GM18508 (cell line): Measurements from ENCODE around the gene PHKA2.
"Not testable (repeated sequence)": the region's sequence is repeated elsewhere in the genome, so short reads cannot be mapped to it uniquely, and the experiment has no call there.

Experiments
- ATAC-seq: cut with Tn5 transposase; IDR thresholded peaks from one replicate; pipeline ENCODE4 v1.9.1; 2021; ENCODE audit warnings: moderate number of reproducible peaks; ENCODE audit not compliant: insufficient read depth, unreplicated experiment

PHKA2 gene, protein sequence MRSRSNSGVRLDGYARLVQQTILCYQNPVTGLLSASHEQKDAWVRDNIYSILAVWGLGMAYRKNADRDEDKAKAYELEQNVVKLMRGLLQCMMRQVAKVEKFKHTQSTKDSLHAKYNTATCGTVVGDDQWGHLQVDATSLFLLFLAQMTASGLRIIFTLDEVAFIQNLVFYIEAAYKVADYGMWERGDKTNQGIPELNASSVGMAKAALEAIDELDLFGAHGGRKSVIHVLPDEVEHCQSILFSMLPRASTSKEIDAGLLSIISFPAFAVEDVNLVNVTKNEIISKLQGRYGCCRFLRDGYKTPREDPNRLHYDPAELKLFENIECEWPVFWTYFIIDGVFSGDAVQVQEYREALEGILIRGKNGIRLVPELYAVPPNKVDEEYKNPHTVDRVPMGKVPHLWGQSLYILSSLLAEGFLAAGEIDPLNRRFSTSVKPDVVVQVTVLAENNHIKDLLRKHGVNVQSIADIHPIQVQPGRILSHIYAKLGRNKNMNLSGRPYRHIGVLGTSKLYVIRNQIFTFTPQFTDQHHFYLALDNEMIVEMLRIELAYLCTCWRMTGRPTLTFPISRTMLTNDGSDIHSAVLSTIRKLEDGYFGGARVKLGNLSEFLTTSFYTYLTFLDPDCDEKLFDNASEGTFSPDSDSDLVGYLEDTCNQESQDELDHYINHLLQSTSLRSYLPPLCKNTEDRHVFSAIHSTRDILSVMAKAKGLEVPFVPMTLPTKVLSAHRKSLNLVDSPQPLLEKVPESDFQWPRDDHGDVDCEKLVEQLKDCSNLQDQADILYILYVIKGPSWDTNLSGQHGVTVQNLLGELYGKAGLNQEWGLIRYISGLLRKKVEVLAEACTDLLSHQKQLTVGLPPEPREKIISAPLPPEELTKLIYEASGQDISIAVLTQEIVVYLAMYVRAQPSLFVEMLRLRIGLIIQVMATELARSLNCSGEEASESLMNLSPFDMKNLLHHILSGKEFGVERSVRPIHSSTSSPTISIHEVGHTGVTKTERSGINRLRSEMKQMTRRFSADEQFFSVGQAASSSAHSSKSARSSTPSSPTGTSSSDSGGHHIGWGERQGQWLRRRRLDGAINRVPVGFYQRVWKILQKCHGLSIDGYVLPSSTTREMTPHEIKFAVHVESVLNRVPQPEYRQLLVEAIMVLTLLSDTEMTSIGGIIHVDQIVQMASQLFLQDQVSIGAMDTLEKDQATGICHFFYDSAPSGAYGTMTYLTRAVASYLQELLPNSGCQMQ

DNA sequence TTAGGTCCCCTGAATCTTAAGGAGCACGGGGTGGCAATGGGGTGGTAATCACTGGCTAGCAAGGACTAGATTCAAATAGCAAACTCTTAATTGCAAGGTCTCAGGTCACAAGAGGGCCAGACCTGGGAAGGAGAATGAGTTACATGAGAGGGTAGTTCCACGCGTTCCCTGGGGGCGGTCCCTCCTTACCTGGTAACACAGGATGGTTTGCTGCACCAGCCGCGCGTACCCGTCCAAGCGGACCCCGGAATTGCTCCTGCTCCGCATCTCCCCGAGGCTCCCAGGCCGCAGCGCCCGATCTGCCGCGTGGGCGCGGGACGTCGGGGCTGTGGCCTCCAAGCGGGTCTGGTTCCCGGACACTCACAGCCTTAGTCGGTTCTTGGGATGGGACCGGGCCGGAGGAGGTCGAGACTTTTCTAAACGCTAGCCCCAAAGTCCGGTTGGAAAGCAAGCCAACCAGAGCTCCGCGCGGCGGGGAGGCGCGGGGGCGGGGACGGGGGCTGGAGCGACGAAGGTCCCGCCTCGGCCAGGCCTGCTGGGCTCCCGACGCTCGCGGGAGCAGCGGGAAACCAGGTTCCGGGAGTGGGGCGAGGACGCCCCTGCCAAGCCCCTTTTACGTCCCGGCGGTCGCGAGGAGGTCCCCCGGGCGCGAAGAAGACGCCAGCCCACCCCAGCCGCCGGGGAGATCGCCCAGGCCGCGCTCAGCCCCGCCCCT, at the start of gene PHKA2:
Gene PHKA2, minus strand, starts transcription at position 449 of the 715 bp plus-strand sequence. Its CDS starts 182 bp downstream, at position 267.
- peak; percentile 14 for ATAC-seq

DNA sequence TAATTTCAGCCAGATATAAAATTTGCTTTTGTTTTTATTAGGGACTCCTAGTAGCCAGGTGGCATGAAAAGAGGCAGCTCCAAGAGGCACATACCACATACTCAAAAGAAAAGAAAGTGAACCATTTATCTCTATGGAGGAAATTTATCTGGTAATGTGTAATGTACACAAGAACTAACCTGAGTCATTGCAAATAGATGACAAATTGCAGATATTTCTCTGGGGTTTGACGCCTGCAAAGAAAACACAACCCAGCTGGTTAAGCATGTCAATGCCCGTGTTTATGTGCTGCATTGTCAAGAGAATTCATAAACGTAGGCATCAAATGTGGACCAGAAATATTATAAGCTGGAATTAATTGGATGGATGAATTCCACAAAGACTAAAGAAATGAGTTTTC, 46.9 kb upstream of the PHKA2 start:
- ATAC-seq: no peak

DNA sequence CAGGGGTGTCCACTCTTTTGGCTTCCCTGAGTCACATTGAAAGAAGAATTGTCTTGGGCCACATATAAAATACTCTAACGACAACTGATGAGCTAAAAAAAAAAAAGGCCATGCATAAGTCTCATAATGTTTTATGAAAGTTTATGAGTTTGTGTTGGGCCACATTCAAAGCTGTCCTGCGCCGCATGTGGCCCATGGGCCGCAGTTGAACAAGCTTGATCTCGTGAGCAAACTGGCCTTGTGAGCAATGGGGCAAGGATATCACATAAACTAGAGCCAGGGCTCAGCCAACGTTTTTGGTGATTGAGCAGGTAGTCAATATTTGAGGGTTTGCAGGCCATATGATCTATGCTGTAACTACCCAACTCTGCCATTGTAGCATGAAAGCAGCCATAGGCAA, 44.6 kb upstream of the PHKA2 start:
- no peak for ATAC-seq

DNA sequence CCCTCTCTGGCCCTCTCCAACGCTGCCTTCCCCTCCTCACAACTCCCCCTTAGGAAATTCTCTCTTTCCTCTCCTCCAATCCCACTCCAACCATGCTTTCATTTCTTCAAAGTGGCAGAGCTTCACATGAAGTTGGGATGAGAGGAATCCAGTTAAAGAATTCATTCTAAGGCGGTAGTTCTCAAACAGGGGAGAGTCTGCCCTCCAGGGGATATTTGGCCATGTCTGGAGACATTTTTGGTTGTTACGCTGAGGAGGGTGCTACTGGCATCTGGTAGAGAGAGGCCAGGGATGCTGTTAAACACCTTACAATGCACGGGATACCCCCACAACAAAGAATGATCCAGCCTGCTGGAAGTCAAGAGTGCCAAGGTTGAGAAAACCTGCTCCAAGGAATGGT, 40.5 kb upstream of the PHKA2 start:
- no peak for ATAC-seq

DNA sequence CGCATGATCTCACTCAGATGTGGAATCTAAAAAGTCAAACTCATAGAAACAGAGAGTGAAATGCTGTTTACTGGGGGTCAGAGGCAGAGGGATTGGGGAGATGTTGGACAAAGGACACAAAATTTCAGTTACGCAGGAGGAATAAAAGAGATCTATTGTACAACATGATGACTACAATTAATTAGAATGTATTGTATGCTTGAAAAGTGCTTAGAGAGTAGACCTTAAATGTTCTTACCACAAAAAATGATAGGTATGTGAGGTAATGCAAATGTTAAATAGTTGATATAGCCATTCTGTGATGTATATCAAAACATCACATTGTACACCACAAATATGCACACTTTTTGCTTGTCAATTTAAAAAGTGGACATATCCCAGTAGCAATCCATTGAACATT, 36.1 kb upstream of the PHKA2 start:
- ATAC-seq: no peak

DNA sequence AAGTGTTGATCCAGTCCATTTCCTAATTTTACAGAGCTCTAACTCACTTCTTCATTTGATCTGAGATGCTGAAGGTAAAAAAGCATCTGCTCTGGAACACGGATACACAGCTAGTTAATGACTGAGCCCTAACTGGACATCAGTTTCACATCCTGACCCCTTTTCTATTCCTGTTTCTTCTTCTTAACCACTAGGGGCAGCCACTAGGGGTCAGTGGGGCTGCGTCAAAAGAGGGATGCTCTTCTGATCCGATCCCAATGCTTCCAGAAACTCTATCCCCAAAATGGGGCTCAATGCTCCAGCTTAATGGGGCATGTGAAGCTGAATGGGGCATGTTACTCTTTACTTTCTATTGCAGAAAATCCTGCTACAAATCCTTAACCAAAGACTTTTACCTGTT, 33.4 kb upstream of the PHKA2 start:
- ATAC-seq: no peak

DNA sequence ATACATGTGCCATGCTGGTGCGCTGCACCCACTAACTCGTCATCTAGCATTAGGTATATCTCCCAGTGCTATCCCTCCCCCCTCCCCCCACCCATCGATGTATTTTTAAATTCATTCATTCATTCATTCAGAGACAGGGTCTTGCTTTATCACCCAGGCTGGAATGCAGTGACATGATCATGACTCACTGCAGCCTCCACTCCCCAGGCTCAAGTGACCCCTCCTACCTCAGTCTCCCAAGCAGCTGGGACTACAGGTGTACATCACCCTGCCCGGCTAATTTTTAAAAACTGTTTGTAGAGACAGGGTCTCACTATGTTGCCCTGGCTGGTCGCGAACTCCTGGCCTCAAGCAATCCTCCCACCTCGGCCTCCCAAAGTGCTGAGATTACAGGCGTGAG, 32.7 kb upstream of the PHKA2 start:
- ATAC-seq: not testable (repeated sequence)

DNA sequence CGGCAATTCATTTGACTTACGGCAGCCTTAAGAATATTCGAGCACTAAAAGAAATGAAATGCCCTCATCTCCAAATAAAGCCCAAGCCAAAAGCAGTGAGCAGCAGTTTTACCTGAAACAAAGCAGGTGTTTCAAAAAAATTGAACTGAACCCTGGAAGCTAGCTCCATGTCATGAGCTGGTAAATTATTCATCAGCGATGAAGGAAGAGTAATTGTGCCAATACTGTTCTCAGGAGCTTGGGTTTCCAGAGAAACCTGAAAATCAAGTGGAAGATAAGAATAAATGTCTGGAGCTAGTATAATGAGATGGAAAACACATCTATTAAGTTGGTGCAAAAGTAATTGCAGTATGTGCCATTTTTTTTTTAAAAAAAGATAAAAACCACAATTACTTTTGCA, 24.0 kb upstream of the PHKA2 start:
- ATAC-seq: no peak

DNA sequence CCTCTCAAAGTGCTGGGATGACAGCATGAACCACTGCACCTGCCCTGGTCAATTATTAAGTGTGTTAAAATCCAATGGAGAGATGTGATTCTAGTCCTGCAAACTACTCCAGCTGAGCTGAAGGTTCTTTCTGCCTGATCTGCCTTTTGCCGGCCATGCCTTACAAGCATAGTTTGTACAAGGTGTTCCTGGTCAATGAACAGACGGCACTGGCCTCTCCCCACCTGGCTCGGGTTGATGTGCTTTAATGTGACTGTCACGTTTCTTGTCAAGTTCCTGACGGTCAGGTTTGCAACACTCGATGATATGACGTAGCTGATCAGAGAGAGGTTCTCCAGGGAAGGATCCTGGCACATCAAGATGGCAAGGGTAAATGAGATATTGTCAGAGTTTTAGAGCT, 23.1 kb upstream of the PHKA2 start:
- no peak for ATAC-seq

DNA sequence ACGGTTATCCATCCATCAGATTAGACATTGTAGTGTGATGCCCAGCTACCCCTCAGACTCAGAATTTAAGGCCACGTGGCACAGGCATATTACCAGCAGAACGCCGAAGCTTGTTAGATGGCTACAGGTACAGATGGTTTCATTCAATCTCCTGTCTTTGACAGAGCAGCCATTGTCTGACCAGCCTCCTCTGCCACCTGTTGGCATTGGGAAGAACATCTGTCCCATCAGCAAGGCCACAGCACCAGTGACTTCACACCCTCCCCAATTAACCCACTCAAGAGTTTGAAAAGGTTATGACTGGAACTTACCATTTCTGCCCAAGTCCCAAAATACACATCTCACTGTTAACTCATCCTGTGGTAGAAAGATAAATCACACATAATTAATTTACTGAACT, 22.0 kb upstream of the PHKA2 start:
- no peak for ATAC-seq

DNA sequence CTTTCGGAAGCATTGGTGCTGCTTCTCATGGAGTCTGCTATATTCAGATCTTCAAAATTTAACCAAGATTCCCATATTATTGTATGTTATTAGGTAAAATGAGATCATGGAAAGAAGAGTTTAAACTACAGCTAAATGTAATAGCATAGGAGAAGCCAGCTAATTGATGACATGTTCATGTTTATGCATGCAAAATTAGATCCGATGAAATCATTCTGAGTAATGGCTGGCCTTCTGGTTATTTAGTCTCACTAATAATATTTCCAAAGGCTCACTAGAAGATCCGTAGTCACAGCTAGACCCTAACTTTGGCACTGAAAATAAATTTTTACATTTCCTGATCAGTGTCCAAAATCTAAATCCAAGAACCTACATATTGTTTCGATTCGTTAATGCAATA, 19.8 kb upstream of the PHKA2 start:
- ATAC-seq: no peak

DNA sequence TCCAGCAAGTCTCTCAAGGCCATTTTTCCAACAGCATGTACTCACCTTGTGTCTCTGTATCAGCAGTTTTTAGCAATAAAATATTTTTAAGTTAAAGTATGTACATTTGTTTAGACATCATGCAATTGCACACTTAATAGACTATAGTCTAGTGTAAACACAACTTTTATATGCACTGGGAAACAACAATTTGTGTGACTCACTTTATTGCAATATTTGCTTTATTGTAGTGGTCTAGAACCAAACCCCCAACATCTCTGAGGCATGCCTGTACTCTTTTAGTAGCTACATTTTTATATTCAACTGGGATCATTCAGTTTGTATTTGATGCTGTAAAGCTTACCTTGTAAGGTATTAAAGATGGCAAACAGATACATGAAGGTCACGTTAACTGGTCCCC, 14.7 kb upstream of the PHKA2 start:
- no peak for ATAC-seq

DNA sequence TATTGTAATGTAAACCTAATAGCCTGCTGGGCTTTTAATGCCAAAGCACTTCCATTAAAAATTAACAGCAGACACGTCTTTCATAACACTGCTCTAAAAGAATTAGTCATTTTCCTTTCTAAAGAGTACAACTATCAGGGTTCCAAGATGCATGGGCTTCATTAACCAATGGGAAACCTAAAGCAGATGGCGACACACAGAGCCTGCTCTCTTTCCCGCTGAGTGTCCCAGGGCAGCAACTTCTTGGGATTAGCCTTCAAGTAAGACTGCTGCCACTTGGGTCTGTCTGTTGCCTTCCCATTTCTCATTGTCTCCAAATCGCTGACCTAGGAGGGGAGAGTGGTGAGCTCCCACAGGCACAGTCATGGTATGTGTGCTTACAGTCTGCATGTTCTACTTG, 14.0 kb upstream of the PHKA2 start:
- ATAC-seq: no peak

DNA sequence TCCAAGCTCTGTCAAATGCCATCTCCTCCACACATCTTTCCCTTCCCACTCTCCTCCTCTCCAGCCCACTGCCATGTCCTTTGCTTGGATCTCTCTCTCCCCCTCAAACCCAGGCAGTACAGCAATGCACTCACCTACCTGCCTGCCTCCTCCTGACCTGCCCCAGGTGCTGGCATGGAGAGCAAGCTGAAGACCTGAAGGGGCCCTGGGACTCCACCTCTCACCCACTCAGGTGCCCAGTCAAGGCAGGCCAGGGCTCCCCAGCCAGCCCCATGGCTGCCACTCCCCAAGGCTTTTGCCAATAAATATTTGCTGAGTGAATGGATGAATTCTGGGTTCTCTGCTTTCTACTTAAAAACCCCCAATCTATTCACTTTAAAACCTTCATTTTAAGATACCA, 12.6 kb upstream of the PHKA2 start:
- no peak for ATAC-seq

DNA sequence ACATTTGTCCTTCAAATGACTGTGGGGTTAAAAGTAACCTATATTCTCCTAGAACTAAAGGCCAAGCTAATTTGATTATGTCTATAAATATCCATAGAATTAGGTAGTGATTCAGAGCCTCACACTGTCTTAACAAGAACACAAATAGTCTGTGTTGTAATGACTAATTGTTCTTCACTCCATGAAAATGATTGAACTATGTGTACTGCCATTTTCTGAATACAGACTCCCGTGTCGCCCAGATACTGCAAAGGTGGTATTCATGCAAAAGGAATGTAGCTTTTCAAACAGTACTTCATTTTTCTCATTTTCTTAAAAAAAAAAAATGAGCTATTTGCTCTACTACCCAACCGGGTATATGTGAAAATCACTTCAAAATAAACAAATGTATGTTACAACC, 11.3 kb upstream of the PHKA2 start:
- no peak for ATAC-seq

DNA sequence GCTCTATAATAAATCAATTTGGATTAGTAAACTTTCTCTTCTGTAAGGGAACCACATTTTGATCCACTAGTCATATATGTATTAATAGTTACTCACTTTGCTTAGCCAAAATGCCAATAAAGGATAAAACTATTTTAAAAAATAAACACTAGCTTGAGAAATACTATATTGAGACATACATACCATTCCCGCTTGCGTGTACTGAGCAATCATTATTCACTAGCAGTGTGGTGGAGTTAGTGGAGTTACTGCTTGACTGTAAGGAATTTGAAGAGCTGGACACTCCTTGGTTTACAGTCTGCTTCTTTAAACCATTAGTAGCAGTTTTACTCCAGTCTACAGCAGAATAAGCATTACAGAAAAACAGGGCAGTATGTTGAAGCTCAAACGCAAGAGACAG, 10.8 kb upstream of the PHKA2 start:
- ATAC-seq: no peak

DNA sequence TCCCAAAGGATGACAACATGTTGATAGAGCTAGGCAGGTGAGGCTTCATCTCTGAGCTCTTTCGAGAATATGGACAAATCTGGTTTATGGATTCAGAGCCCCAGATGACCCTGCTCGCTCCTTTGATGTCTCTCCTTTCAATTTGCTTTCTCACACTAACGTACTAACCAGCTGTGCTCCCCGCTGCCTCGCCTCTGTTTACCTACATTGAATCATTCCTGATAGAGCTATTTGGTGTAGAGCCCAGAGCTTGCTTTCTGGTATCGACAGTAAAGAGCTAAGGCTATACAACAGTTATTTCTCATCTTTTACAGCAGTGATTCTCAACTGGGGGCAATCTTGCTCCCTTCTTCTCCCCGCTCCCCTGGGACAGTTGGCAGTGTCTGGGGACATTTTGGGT, 8.9 kb upstream of the PHKA2 start:
- no peak for ATAC-seq

DNA sequence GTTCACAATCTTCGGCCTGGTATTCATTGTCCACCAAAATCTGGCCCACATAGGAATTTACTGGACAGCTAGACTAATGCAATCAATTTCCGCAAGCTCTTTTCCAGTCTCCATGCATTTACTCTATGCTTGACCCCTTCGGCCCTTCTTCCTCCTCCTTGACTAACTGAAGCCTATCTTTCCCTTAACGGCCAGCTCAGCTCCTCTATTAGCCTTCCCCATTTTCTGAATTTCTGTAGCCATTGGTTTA, 1.2 kb upstream of the PHKA2 start:
- no peak for ATAC-seq

DNA sequence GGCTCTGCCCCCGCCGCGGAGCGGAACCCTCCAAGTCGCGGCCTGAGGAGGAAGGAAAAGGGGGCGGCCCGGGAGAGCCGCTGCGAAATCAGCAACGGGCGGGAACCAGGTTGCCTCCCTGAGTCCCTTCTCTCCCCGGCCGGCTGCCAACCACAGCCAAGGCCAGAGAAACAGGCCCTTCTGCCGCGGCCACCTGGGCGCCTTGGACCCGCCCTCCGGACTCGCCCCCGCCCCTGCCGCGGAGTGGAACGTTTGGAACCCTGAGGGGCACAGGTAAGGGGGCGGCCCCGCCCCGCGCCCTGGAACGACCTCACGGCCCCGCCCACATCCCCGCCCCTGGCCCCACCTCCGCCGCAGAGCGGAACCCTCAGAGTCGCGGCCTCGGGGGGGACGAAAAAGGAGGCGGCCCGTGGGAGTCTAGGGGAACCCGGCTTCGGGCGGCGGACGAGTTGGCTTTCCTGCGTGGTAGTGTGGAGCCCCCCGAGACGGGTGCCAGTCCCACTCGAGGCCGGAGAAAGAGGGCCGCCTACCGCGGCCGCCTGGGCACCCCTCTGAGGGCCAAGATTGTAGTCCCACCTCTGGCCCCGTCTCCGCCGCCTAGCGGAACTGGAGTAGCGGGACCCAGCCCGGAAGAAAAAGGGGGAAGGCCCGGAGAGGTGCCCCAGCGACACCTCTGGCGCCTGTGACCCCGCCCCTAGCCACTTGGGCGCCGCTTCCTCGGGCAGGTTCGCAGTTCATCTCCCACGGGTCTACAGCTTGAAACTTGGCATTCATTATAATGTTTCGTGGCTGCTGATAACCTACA, 669 bp upstream of the PHKA2 start:
- ATAC-seq: peak; percentile 69
